ENCODE measurements around the gene DDR1.
A peak's percentile ranks its signal among the peaks of the same experiment; 100 is the strongest.

DDR1 gene

DNA sequence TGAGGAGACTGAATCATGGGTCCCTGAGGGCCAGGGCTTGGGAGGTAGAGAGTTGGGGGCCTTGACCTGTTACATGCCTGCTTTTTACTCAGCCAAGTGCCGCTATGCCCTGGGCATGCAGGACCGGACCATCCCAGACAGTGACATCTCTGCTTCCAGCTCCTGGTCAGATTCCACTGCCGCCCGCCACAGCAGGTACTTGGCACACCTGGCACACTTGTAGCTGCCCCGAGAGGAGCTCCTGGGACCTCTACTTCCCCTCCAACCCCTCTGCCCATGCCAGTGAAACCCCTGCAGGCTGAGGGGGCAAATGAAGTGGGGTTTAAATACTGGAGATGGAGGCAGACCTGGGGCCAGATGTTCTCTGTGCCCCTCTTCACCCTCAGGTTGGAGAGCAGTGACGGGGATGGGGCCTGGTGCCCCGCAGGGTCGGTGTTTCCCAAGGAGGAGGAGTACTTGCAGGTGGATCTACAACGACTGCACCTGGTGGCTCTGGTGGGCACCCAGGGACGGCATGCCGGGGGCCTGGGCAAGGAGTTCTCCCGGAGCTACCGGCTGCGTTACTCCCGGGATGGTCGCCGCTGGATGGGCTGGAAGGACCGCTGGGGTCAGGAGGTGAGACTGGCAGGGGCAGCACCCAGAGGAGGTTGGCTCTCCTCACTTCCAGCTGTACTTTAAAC lies 4.6 kb downstream of the DDR1 start:
- ChIA-PET POLR2A (ENCODE audit: low non-redundant PET) (no interaction called here), CTCF (interaction anchor here (1.1 to 1.5 kb wide), 3 partner anchors 25 to 182 kb away, joined by 3 to 4 read pairs (median 3); partner anchors contain the start of gene VARS2)
- TF ChIP-seq, protein P1, sequence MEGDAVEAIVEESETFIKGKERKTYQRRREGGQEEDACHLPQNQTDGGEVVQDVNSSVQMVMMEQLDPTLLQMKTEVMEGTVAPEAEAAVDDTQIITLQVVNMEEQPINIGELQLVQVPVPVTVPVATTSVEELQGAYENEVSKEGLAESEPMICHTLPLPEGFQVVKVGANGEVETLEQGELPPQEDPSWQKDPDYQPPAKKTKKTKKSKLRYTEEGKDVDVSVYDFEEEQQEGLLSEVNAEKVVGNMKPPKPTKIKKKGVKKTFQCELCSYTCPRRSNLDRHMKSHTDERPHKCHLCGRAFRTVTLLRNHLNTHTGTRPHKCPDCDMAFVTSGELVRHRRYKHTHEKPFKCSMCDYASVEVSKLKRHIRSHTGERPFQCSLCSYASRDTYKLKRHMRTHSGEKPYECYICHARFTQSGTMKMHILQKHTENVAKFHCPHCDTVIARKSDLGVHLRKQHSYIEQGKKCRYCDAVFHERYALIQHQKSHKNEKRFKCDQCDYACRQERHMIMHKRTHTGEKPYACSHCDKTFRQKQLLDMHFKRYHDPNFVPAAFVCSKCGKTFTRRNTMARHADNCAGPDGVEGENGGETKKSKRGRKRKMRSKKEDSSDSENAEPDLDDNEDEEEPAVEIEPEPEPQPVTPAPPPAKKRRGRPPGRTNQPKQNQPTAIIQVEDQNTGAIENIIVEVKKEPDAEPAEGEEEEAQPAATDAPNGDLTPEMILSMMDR (conservative IDR thresholded peaks at IDR 0.05; ENCODE audit: low read depth) = no peak
- DNase-seq (ENCODE audit: low spot score) = no peak
- H3K27ac ChIP-seq = peak overlapping the region; percentile 84

DNA sequence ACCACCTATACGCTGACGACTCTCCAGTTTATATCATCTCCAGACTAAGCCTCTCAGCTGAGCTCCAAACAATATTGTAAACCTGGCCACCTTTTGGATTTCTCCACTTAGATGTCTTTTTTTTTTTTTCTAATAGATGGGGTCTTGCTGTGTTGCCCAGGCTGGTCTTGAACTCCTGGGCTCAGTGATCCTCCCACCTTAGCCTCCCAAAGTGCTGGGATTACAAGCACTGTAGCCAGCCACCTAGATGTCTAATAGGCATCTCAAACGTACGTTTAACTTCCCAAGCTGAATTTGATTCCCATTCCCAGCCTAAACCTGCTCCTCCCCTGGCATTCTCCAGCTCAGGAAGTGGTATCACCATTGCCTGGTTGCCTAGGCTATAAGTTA lies 5.2 kb downstream of the DDR1 start:
- no peak for DNase-seq (ENCODE audit: low spot score)
- peak overlapping the region; percentile 84 for H3K27ac ChIP-seq
- ChIA-PET CTCF (interaction anchor here (0.8 to 1.6 kb wide), 4 partner anchors 24 to 181 kb away, joined by 3 to 5 read pairs (median 4); partner anchors contain the start of genes MDC1 and VARS2), POLR2A (ENCODE audit: low non-redundant PET) (no interaction called here)
- TF ChIP-seq, protein P1 (conservative IDR thresholded peaks at IDR 0.05; ENCODE audit: low read depth) = no peak

DNA sequence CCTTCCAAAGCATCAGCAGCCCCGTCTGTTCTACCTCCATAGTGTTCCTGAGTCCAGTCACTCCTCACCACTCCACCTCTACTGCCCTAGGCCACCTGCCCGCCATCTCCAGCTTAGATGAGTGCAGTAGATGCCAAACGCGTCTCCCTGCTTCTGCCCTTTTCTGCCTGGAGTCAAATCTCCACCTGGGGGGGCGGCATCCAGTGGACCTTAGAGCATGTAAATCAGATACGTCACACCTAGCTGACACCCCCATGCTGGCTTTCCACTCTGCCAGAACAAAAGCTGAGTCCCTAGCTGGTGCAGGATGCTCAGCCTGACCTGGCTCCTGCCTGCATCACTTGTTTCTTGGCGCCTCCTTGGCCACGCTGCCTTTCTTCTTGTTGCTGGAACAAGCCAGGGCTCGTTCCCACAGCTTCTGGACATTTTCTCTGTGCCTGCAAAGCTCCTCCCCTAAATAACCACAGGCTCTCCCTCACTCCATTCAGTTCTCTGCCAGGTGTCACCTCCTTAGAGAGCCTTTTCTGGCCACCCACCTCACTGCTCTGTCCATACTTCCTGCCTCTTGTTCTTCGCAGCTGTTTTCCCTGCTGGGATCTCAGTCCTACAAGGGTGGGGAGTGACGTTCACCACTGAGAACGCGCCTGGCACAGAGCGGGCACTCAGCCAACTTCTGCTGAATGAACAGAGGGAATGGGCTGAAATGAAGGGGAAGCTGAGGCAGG lies 5.8 kb downstream of the DDR1 start:
- ChIA-PET CTCF (interaction anchor here (0.6 to 1.6 kb wide), 5 partner anchors 13 to 185 kb away, joined by 3 to 6 read pairs (median 4); partner anchors contain the start of genes MDC1 and VARS2), POLR2A (ENCODE audit: low non-redundant PET) (interaction anchor here (0.6 kb wide), 1 partner anchor 78 kb away, joined by 3 read pairs; no protein-coding TSS in a partner anchor)
- H3K27ac ChIP-seq = peak overlapping the region; percentile 84
- peak; percentile 81 for DNase-seq (ENCODE audit: low spot score)
- TF ChIP-seq, protein P1 (conservative IDR thresholded peaks at IDR 0.05; ENCODE audit: low read depth) = no peak

DNA sequence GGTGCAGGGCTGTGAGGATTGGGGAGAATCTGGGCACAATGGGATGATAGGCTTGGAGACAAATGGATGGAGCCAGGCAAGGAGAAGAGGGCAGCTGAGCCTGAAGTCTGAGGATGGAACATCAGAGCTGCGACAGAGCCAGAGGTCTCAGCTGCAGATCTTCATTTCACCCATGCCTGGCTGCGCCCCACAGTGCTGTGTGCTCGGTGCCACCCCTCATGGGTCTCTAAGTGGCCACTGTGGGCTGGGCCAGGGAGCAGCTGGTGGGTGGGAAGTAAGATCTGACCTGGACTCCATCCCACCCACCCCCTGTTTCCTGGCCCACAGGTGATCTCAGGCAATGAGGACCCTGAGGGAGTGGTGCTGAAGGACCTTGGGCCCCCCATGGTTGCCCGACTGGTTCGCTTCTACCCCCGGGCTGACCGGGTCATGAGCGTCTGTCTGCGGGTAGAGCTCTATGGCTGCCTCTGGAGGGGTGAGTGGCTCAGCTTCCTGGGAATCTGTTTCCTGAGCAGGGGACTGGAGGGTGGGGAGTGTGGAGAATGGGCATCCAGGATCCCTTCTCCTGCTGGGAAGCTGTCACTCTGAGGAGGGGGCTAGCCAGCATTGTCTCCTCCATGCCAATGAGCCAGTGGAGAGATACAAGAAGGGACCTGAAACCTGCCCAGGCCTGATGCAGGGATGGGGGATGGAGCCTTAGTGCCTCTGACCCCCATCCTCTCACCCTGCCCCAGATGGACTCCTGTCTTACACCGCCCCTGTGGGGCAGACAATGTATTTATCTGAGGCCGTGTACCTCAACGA lies 6.5 kb downstream of the DDR1 start:
- TF ChIP-seq, protein P1 (conservative IDR thresholded peaks at IDR 0.05; ENCODE audit: low read depth) = no peak
- ChIA-PET CTCF (interaction anchor here (0.6 to 1.6 kb wide), 4 partner anchors 14 to 184 kb away, joined by 3 to 6 read pairs (median 4); partner anchors contain the start of genes MDC1 and VARS2), POLR2A (ENCODE audit: low non-redundant PET) (interaction anchor here (0.6 kb wide), 1 partner anchor 79 kb away, joined by 3 read pairs; no protein-coding TSS in a partner anchor)
- peak overlapping the region; percentile 84 for H3K27ac ChIP-seq
- no peak for DNase-seq (ENCODE audit: low spot score)

DNA sequence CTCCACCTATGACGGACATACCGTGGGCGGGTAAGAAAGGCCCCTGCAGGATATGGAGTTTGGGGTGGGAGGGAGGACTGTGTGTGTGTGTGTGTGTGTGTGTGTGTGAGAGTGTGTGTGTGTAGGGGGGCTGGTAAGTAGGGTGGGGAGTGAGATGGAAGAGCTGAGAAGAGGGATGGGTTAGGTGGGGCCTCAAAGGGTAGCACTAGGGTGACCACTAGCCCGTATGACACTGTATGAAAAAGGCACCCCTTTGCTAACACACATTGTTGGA lies 7.1 kb downstream of the DDR1 start:
- no peak for DNase-seq (ENCODE audit: low spot score)
- H3K27ac ChIP-seq = peak overlapping the region; percentile 84
- POLR2A ChIA-PET (ENCODE audit: low non-redundant PET) = no interaction called here
- CTCF ChIA-PET = interaction anchor here (0.6 kb wide), 1 partner anchor 39 kb away, joined by 3 read pairs; no protein-coding TSS in a partner anchor
- TF ChIP-seq, protein P1 (conservative IDR thresholded peaks at IDR 0.05; ENCODE audit: low read depth) = no peak
